BJ (cell line): ENCODE results near the gene PBX2. TPM values are rescaled to one million over a fixed set of nuclear protein-coding genes. Genes with fewer than 3 reads are reported as not detected.
"Not testable (repeated sequence)": the region's sequence is repeated elsewhere in the genome, so short reads cannot be mapped to it uniquely, and the experiment has no call there.

Experiments
- CTCF ChIA-PET: fragments of 350-600 bp; formaldehyde crosslinking; extraction: SDS; loops from one replicate; lab custom pipeline; 2021; ENCODE audit warnings: antibody characterized with exemption, inconsistent platforms; lab: Yijun Ruan, JAX
- POLR2A ChIA-PET: fragments of 300-600 bp; sonication (Branson Sonifier 250); formaldehyde crosslinking; extraction: SDS; loops from one replicate; lab custom pipeline; 2021; ENCODE audit warnings: antibody characterized with exemption; lab: Charles Lee
- DNase-seq: peaks from one replicate; pipeline ENCODE4 v3.0.0-alpha.2; 2011; ENCODE audit warnings: low read depth
- H3K27me3 ChIP-seq: 2 replicates; pipeline ENCODE4 v1.6.0; 2011; ENCODE audit warnings: low read length; ENCODE audit not compliant: control insufficient read depth, insufficient read depth
- H3K36me3 ChIP-seq: 2 replicates; pipeline ENCODE4 v1.5.1; 2011; ENCODE audit warnings: low read length; ENCODE audit not compliant: control insufficient read depth, insufficient read depth
- H3K4me3 ChIP-seq: 2 replicates; pipeline ENCODE4 v1.5.1; 2011; ENCODE audit warnings: low read depth, mild to moderate bottlenecking, control low read depth, low read length
- polyA plus RNA-seq: library from polyadenylated mRNA; depleted of rRNA; stranded (reverse); fragments of >200 nt; gene quantifications from 2 replicates; pipeline ENCODE4 v1.2.3, GENCODE V29; 2011
- TF ChIP-seq, protein P1 (sequence below): IDR thresholded peaks from 2 replicates; pipeline ENCODE4 v1.5.1; 2011; ENCODE audit warnings: low read depth, mild to moderate bottlenecking, control low read depth, inconsistent platforms, low read length, moderate library complexity; ENCODE audit not compliant: insufficient read depth

PBX2 gene
- polyA plus RNA-seq, 1 experiment, result 73.5 TPM

DNA sequence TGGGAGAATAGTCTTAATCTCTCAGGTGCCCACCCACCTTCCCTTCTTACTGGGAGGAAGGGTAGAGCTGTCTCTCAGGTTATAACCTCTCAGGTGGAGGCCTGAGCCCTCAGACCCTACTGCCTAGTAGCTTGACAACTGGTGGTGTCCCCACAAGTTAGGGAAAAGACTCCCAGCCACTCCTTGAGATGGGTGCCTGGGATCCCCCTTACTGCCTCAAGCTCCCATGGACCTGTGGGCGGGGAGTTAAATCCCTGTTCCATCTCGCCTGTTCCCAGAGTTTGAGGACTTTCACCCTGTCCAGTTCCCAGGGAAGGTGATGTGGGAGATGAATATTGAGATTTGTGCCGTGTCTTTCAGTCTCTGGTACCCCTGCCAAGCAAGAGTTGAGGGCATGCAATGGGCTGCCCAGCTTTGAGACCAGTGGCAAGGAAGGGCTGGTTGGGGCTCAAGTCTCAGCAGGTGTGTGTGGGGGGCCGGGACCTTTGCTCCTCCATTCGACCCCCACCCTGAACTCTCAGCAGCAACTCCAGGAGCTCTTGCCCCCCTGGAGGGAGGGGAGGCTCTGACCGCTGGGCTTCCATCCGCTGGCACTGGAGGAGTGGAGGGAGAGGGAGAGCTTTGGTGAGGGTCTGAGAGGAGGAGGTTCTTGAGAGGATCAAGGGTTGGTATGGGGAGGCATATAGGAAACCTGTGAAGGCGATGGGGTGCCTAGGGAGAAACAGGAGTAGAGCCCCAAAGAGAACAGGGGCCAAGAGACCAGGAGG, 1.1 kb upstream of the PBX2 start:
- DNase-seq, result no peak
- CTCF ChIA-PET, result interaction anchor here (0.6 to 2.1 kb wide), 2 partner anchors 14 to 562 kb away, joined by 3 to 7 read pairs; no protein-coding TSS in a partner anchor

DNA sequence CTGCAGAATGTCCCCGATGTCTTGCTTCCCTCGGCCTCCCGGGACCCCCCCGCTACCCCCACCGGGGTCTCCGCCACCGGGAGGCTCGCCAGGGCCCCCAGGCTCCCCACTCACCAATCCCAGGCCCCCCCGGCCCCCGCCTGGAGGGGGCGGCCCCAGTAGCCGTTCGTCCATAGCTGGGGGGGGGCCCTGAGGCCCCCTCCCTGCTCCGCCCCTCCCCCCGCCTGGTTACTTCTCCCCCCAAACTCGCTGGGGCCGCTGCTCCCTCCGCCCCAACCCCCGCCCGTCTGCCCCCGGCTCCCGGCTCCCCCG, 304 bp downstream of the PBX2 start:
- ChIA-PET CTCF (interaction anchor here (1.8 to 2.1 kb wide), 2 partner anchors 13 to 71 kb away, joined by 7 to 8 read pairs; no protein-coding TSS in a partner anchor), POLR2A (interaction anchor here (0.8 kb wide), 1 partner anchor 12 kb away, joined by 6 read pairs; no protein-coding TSS in a partner anchor)
- DNase-seq, result no peak
- peak overlapping the region; percentile 74 for H3K4me3 ChIP-seq
- peaks cover 3% of the 10 kb centered on the region; the same call in 1 of the 2 replicates for H3K36me3 ChIP-seq
- H3K27me3 ChIP-seq, result no peaks in the 10 kb centered on the region
- TF ChIP-seq, protein P1, sequence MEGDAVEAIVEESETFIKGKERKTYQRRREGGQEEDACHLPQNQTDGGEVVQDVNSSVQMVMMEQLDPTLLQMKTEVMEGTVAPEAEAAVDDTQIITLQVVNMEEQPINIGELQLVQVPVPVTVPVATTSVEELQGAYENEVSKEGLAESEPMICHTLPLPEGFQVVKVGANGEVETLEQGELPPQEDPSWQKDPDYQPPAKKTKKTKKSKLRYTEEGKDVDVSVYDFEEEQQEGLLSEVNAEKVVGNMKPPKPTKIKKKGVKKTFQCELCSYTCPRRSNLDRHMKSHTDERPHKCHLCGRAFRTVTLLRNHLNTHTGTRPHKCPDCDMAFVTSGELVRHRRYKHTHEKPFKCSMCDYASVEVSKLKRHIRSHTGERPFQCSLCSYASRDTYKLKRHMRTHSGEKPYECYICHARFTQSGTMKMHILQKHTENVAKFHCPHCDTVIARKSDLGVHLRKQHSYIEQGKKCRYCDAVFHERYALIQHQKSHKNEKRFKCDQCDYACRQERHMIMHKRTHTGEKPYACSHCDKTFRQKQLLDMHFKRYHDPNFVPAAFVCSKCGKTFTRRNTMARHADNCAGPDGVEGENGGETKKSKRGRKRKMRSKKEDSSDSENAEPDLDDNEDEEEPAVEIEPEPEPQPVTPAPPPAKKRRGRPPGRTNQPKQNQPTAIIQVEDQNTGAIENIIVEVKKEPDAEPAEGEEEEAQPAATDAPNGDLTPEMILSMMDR, result no peak

More for the DNA sequence above, 1.1 kb upstream of the PBX2 start:
- Histone ChIP-seq H3K36me3 (peaks cover 3% of the 10 kb centered on the region; the same call in 1 of the 2 replicates), H3K27me3 (no peaks in the 10 kb centered on the region), H3K4me3 (peak overlapping the region; percentile 74)
- POLR2A ChIA-PET, result interaction anchor here (0.6 to 1.4 kb wide), 2 partner anchors 329 to 781 kb away, joined by 4 read pairs; partner anchors contain the start of gene NEU1
- TF ChIP-seq, protein P1, result no peak

DNA sequence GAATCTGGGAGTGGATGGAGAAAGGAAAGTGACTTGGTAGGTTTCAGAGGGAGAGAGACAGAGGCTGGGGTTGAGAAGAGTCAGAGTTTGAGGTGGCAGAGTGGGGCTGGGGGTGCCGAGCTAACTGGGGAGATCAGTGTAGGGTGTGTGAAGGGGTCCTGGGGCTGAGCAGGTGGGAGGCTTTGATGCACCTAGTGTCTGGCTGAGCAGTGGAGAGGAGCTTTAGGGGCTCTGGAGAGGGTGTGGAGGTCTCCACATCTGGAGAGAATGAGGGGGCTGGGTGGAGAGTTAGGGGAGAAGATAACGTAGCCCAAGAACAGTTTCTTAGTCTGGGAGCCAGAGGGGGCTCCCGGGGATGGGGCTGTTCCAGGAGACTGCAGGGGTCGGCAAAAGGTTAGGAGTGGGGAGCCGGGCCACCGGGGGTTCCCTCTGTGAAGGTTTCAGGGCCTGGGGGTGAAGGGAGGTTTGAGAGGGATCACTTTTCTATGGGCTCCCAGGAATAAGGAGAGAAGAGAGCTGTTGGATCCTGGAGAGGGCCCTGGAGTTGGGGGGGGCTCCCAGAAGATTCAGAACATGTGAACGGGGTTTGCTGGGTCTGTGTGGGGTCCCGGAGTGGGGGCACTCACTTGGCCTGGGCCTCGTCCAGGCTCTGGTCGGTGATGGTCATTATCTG, 797 bp downstream of the PBX2 start:
- H3K27me3 ChIP-seq, result no peaks in the 10 kb centered on the region
- TF ChIP-seq, protein P1, result no peak
- ChIA-PET POLR2A (interaction anchor here (1.1 kb wide), 1 partner anchor 12 kb away, joined by 7 read pairs; no protein-coding TSS in a partner anchor), CTCF (interaction anchor here (0.6 to 1.8 kb wide), 2 partner anchors 41 to 71 kb away, joined by 3 to 8 read pairs; no protein-coding TSS in a partner anchor)
- H3K36me3 ChIP-seq, result peaks cover 3% of the 10 kb centered on the region; the same call in 1 of the 2 replicates
- no peak for DNase-seq
- peak overlapping the region; percentile 74 for H3K4me3 ChIP-seq

DNA sequence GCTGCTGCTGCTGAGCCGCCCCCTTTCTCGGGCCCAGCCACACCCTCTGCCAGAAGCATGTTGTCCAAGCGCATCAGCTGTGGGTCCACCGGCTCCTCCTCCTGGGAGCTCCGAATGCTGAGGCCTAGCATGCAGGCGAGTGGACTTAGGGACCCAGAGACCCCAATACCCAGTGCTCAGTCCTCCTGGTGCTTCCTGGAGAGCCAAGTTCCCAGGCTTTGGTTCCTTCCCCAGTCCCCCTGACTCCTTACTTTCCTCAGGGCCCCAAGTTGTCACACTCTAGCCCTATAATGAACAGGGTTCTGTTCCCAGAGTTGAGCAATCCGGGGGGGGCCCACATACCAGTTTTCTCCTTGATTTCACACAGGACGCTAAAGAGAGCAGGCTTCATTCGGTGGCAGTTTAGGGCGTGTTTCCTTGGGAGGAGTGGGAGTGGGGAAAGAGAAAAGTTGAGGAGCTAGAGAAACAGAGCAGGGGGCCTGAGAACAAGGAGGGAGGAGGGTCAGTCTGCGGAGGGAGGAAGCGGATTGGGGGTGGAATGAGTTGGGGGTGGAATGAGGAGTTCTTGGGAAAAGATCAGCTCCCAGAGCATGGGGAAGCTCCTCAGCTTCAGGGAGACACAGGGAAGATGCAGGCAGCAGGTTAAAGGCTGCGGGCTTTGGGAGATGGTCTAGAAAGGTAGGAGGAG, 1.5 kb downstream of the PBX2 start:
- TF ChIP-seq, protein P1, result no peak
- ChIA-PET POLR2A (interaction anchor here (1.1 kb wide), 1 partner anchor 11 kb away, joined by 7 read pairs; no protein-coding TSS in a partner anchor), CTCF (interaction anchor here (0.6 to 1.8 kb wide), 2 partner anchors 41 to 70 kb away, joined by 3 to 8 read pairs; no protein-coding TSS in a partner anchor)
- peak overlapping the region; percentile 74 for H3K4me3 ChIP-seq
- peaks cover 5% of the 10 kb centered on the region for H3K36me3 ChIP-seq
- DNase-seq, result no peak
- no peaks in the 10 kb centered on the region for H3K27me3 ChIP-seq

DNA sequence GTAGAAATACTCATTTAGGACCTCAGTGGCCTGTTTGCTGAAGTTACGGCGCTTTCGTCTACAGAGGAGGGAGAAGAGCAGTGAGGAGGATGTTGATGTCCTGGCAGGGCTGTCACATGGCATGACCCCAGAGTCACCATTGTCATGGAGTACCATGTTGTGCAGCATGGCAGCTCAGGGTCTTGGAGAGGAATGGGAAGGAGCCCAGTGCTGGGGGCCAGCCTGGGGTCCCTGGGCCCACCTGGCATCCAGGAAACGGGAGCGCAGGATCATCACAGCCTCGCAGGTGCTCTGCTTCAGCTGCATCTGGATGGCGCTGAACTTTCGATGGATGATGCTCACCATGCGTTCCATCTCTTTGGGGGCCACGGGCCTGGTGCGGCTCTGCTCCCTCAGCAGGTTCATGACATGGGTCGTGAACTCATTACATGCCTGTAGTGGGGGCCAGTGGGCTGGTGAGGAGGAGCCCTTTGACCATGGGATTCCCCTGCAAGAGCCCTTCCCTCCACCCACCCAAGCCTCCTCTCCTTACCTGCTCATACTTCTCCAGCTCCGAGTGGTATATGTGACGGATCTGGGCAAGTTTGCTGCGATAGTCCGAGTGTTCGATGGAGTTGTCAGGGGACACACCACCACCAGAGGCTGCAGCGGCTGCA, 2.1 kb downstream of the PBX2 start:
- POLR2A ChIA-PET, result interaction anchor here (1.1 kb wide), 1 partner anchor 10 kb away, joined by 7 read pairs; no protein-coding TSS in a partner anchor
- CTCF ChIA-PET, DNase-seq, H3K36me3 ChIP-seq, H3K27me3 ChIP-seq: not testable (repeated sequence)
- peak overlapping the region; percentile 74 for H3K4me3 ChIP-seq
